H1 (cell line): Measurements from ENCODE around the gene C2orf92. TPM values are rescaled to one million over a fixed set of nuclear protein-coding genes. Genes with fewer than 3 reads are reported as not detected.

Experiments used
- GABPA ChIP-seq: IDR thresholded peaks from 2 replicates; pipeline ENCODE4 v1.6.1; 2011; ENCODE audit warnings: mild to moderate bottlenecking, low read length, moderate library complexity, borderline replicate concordance; ENCODE audit not compliant: insufficient read depth
- MAX ChIP-seq: IDR thresholded peaks from 2 replicates; pipeline ENCODE4 v1.6.1; 2012; ENCODE audit warnings: inconsistent platforms
- TAF1 ChIP-seq: IDR thresholded peaks from 2 replicates; pipeline ENCODE4 v1.6.1; 2011; ENCODE audit warnings: mild to moderate bottlenecking, low read depth, low read length
- TCF12 ChIP-seq: IDR thresholded peaks from 2 replicates; pipeline ENCODE4 v1.6.1; 2011; ENCODE audit warnings: low read depth, mild to moderate bottlenecking, low read length
- polyA plus RNA-seq, 7 experiments: library from polyadenylated mRNA; depleted of rRNA in 3 of 7; stranded (reverse) in 5 of 7; unstranded in 2 of 7; fragments of >200 nt in 5 of 7; fragments of 200-250 nt in 2 of 7; gene quantifications; 1 replicate in 5 of 7; 2 replicates in 1 of 7; 4 replicates in 1 of 7; pipeline versions ENCODE4 v1.2.1 to v1.2.3, GENCODE V29; 2011 to 2013; ENCODE audit warnings: missing spikeins in 2 of 7, mixed read lengths in 2 of 7
- total RNA-seq: library from RNA; stranded (reverse); fragmentation: NEBNext Ultra II Directional; extraction: Animal tissue kit (Norgen Biotek cat#: 25700); gene quantifications from 2 replicates; pipeline ENCODE4 v1.2.1, GENCODE V29; 2021

The C2orf92 gene
- total and polyA plus RNA-seq, 2 of the 8 experiments (the other 6 are each of a cell fraction or from before 2014, with no cell fraction given) = 2.3 to 3.7 TPM

GRCh38 chr2:97724073-97724410, 54.5 kb downstream of the C2orf92 start (continued):
- TF ChIP-seq GABPA (no peak), TAF1 (no peak), MAX (no peak), TCF12 (no peak)
